Pancreas (tissue), 10 donors: ENCODE results near the gene TCN2. TPM values are rescaled to one million over a fixed set of nuclear protein-coding genes. Genes with fewer than 3 reads are reported as not detected.
"Not testable (repeated sequence)": the region's sequence is repeated elsewhere in the genome, so short reads cannot be mapped to it uniquely, and the experiment has no call there.

Source experiments
- ATAC-seq, 4 donors: fragments of 200-7000 bp; cut with Tn5 transposase; one replicate each; pipeline versions ENCODE4 v1.8.0 to v1.9.1; 2020; ENCODE audit warnings: mild to moderate bottlenecking in 4 of 4, moderate library complexity in 4 of 4
- DNase-seq, 6 donors: peaks; one replicate each; pipeline ENCODE4 v3.0.0-alpha.2; 2020
- FAIRE-seq: peaks from 2 replicates; lab custom pipeline; 2012; peaks lifted over from hg19 to GRCh38; lab: Jason Lieb, UNC
- H3K27ac ChIP-seq, 4 donors: fragments of 200-600 bp; sonication (generic); 1 replicate in 3 of 4; 2 replicates in 1 of 4; pipeline versions ENCODE4 v1.5.0 to v1.8.0; 2020
- H3K27me3 ChIP-seq, 4 donors: fragments of 200-600 bp; one replicate each; pipeline ENCODE4 v1.8.0; 2021
- H3K36me3 ChIP-seq, 3 donors: fragments of 200-600 bp; sonication (generic) in 1 of 3; one replicate each; pipeline versions ENCODE4 v1.5.0 to v1.8.0; 2020 to 2021
- H3K4me1 ChIP-seq, 3 donors: fragments of 200-600 bp; one replicate each; pipeline ENCODE4 v1.8.0; 2021
- H3K4me3 ChIP-seq, 4 donors: fragments of 200-600 bp; sonication (generic) in 2 of 4; one replicate each; pipeline versions ENCODE4 v1.5.0 to v1.8.0; 2020 to 2021
- H3K9me3 ChIP-seq, 4 donors: fragments of 200-600 bp; one replicate each; pipeline ENCODE4 v1.8.0; 2021
- WGBS, 2 donors: extraction: QIAGEN DNeasy Blood & Tissue Kit; methylation state at CpG; one replicate each; pipeline ENCODE4 v1.1.7; 2013; 5-methylcytosine and 5-hydroxymethylcytosine counted together
- intact Hi-C, 3 donors: fragments of 100-400 bp; cut with DNase I; formaldehyde crosslinking; loops; one replicate each; pipeline versions ENCODE4 v1.11.1 to v1.14.2; 2022
- polyA plus RNA-seq, 2 donors: library from polyadenylated mRNA; stranded (reverse); fragments of 200-250 nt; gene quantifications; one replicate each; pipeline ENCODE4 v1.2.3, GENCODE V29; 2013
- total RNA-seq, 6 donors: library from RNA; stranded (reverse); fragmentation: NEBNext Ultra II Directional in 4 of 6; extraction: Animal tissue kit (Norgen Biotek cat#: 25700) in 4 of 6; gene quantifications; one replicate each; pipeline versions ENCODE4 v1.2.1 to v1.2.4, GENCODE V29; 2021 to 2023
- TF ChIP-seq, protein P1 (sequence below), 4 donors: fragments of 200-600 bp; sonication (generic) in 3 of 4; IDR thresholded peaks; one replicate each; pipeline versions ENCODE4 v1.5.0 to v1.8.0; 2021; ENCODE audit warnings: antibody characterized with exemption in 4 of 4
- donor health status: healthy with polysubstance abuse.
- donor health status: DM: no; HTN: no; CAD: no; lungs with moderate emphysema.
- donor health status: DM: no; HTN: no; CAD: no.
- donor health status: control.
- donor health status: control.
- donor health status: Bipolar disorder and iron deficiency.
- donor health status: DM: yes; HTN: yes; CAD: no.
- donor health status: DM: no; HTN: no; CAD: no.
- donor health status: DM: no; HTN: no; CAD: no.
- donor health status: DM: yes; HTN: yes; CAD: no.

The TCN2 gene
- total and polyA plus RNA-seq, 8 donors = 3.6 to 10.0 (median 5.9) TPM

DNA sequence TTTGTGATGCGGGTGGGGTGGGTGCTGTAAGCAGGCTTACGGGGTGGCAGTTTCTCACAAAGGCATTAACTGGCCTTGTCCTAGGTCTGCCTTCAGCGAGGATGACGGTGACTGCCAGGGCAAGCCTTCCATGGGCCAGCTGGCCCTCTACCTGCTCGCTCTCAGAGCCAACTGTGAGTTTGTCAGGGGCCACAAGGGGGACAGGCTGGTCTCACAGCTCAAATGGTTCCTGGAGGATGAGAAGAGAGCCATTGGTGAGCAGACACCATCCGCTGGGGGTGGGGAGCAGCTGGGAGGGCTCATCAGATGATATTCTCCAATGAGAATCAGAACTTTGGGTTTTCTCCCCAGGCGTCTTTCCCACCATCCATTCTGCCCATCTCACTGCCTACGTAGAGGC lies 5.8 kb downstream of the TCN2 start:
- TF ChIP-seq, protein P1, sequence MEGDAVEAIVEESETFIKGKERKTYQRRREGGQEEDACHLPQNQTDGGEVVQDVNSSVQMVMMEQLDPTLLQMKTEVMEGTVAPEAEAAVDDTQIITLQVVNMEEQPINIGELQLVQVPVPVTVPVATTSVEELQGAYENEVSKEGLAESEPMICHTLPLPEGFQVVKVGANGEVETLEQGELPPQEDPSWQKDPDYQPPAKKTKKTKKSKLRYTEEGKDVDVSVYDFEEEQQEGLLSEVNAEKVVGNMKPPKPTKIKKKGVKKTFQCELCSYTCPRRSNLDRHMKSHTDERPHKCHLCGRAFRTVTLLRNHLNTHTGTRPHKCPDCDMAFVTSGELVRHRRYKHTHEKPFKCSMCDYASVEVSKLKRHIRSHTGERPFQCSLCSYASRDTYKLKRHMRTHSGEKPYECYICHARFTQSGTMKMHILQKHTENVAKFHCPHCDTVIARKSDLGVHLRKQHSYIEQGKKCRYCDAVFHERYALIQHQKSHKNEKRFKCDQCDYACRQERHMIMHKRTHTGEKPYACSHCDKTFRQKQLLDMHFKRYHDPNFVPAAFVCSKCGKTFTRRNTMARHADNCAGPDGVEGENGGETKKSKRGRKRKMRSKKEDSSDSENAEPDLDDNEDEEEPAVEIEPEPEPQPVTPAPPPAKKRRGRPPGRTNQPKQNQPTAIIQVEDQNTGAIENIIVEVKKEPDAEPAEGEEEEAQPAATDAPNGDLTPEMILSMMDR (IDR thresholded peaks at IDR 0.05) = no peak
- ATAC-seq = no peak
- Histone ChIP-seq H3K27ac (no peak overlapping the region), H3K36me3 (no peaks in the 10 kb centered on the region), H3K4me3 (no peak overlapping the region), H3K27me3 (no peaks in the 10 kb centered on the region), H3K4me1 (peaks cover 0 to 5% (median 0%) of the 10 kb centered on the region in 3 donors), H3K9me3 (no peaks in the 10 kb centered on the region)
- no peak for DNase-seq
- WGBS, 2 donors = 91% methylated on average over 8 of the region's 8 CpGs
- intact Hi-C loops = no loop called here
- FAIRE-seq = no peak

DNA sequence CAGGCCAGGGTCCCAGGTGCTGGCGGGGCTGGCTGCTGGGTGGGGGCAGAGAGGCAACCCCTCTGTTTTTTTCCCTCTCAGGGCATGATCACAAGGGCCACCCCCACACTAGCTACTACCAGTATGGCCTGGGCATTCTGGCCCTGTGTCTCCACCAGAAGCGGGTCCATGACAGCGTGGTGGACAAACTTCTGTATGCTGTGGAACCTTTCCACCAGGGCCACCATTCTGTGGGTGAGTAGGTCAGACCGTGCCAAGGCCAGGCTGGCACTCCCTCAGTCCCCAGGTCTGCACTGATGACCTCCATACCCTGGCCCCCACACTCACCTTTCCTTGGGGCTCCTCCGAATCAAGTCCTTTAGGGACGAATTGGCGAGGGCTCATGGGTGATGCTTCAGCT lies 7.3 kb downstream of the TCN2 start:
- no peaks in the 10 kb centered on the region for H3K36me3 ChIP-seq
- no peak overlapping the region for H3K4me3 ChIP-seq
- no peaks in the 10 kb centered on the region for H3K4me1 ChIP-seq
- ATAC-seq (no peak), FAIRE-seq (no peak), DNase-seq (no peak)
- intact Hi-C loops = no loop called here
- no peaks in the 10 kb centered on the region for H3K27me3 ChIP-seq
- TF ChIP-seq, protein P1 (IDR thresholded peaks at IDR 0.05) = no peak
- no peaks in the 10 kb centered on the region for H3K9me3 ChIP-seq
- H3K27ac ChIP-seq = no peak overlapping the region
- 88 to 93% methylated on average over 7 of the region's 7 CpGs for WGBS, 2 donors

DNA sequence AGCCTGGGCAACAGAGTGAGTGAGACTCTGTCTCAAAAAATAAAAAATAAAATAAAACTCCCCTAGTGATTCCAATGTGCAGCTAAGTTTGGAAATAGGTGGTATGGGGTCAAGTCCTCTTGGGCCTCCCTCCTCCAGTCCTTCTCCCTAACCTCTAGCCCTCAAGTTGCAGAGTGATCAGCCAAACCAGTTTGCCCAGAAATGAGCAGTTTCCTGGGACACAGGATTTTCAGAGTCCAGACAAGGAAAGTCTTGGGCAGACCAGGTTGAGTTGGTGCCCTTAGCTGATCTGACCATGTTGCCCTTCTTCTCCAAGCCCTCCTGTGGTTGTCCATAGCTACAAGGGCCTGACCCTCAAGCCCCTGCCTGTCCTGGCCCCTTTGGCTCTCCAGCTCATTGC lies 7.9 kb downstream of the TCN2 start:
- Histone ChIP-seq H3K4me1 (no peaks in the 10 kb centered on the region), H3K36me3 (no peaks in the 10 kb centered on the region), H3K9me3 (no peaks in the 10 kb centered on the region), H3K27ac (no peak overlapping the region), H3K4me3 (no peak overlapping the region), H3K27me3 (no peaks in the 10 kb centered on the region)
- TF ChIP-seq, protein P1 (IDR thresholded peaks at IDR 0.05) = no peak
- intact Hi-C loops = no loop called here
- no peak for DNase-seq
- ATAC-seq = no peak
- no peak for FAIRE-seq

DNA sequence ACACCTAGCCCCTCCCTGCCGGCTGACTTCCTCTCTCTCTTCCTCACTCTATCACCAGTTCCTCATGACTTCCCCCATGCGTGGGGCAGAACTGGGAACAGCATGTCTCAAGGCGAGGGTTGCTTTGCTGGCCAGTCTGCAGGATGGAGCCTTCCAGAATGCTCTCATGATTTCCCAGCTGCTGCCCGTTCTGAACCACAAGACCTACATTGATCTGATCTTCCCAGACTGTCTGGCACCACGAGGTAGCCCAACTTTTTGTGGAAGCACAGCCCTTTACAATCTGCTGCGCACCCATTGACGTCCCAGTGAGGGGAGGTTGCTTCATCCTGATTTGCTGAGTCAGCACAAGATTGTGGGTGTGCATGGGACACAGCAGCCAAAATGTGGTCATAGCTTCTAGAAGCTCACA lies 8.6 kb downstream of the TCN2 start:
- ATAC-seq = peak in 2 of 4 donors; percentile 14 to 48
- Histone ChIP-seq H3K27ac (no peak overlapping the region), H3K9me3 (no peaks in the 10 kb centered on the region), H3K4me1 (no peaks in the 10 kb centered on the region), H3K27me3 (no peaks in the 10 kb centered on the region), H3K36me3 (no peaks in the 10 kb centered on the region), H3K4me3 (no peak overlapping the region)
- intact Hi-C loops = no loop called here
- DNase-seq = no peak
- no peak for FAIRE-seq
- TF ChIP-seq, protein P1 (IDR thresholded peaks at IDR 0.05) = no peak
- WGBS, 2 donors = 83 to 84% methylated on average over 7 of the region's 7 CpGs

DNA sequence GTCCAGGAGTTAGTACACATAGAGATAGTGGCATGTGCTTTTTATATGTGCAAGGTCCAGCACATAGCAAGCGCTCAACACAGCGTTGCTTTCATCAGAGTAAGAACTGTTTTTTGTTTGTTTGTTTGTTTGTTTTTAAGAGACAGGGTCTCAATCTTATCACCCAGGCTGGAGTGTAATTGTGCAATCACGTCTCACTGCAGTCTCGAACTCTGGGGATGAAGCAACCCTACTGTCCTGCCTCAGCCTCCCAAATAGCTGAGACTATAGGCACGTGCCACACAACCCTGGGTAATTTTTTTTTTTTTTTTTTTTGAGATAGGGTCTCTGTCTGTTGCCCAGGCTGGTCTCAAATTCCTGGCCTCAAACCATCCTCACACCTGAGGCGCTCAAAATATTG lies 10.8 kb downstream of the TCN2 start:
- no peaks in the 10 kb centered on the region for H3K36me3 ChIP-seq
- no peak overlapping the region for H3K4me3 ChIP-seq
- no peaks in the 10 kb centered on the region for H3K27me3 ChIP-seq
- intact Hi-C loops = no loop called here
- no peaks in the 10 kb centered on the region for H3K4me1 ChIP-seq
- H3K9me3 ChIP-seq = no peaks in the 10 kb centered on the region
- ATAC-seq = no peak
- H3K27ac ChIP-seq = no peak overlapping the region
- FAIRE-seq = no peak
- WGBS, 2 donors = 83 to 84% methylated on average over 6 of the region's 6 CpGs
- TF ChIP-seq, protein P1 (IDR thresholded peaks at IDR 0.05) = no peak
- no peak for DNase-seq

DNA sequence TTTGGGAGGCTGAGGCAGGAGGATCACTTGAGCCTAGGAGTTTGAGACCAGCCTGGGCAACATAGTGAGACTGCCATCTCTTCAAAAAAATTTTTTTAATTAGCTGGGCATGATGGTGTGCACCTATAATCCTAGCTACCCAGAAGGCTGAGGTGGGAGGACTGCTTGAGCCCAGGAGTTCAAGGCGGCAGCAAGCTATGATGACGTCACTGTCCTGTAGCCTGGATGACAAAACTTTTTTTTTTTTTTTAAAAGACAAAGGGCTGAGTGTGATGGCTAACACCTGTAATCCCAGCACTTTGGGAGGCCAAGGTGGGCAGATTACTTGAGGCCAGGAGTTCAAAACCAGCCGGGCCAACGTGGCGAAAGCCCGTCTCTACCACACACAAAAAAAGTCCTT lies 12.9 kb downstream of the TCN2 start:
- intact Hi-C loops, DNase-seq, H3K36me3 ChIP-seq, H3K27ac ChIP-seq, H3K9me3 ChIP-seq, H3K4me1 ChIP-seq, H3K27me3 ChIP-seq, ATAC-seq, H3K4me3 ChIP-seq, FAIRE-seq: not testable (repeated sequence)
- WGBS, 2 donors = 98% methylated on average over 6 of the region's 6 CpGs
